Astrocyte of the spinal cord (primary cell): ENCODE measurements around the gene PPM1B.

ENCODE experiments used
- DNase-seq: peaks from one replicate; pipeline ENCODE4 v3.0.0; 2011; ENCODE audit warnings: low read depth, low spot score
- H3K4me3 ChIP-seq: 2 replicates; pipeline ENCODE4 v1.5.1; 2011; ENCODE audit warnings: low read depth, mild to moderate bottlenecking, low read length, moderate library complexity
- CTCF ChIP-seq: IDR thresholded peaks from 2 replicates; pipeline ENCODE4 v1.5.1; 2012; ENCODE audit warnings: low read depth, mild to moderate bottlenecking, low read length, inconsistent platforms
- in situ Hi-C: cut with HindIII; loops from 2 replicates; pipeline ENCODE4 v1.10.0; 2017; ENCODE audit warnings: low sequenced_read_pairs

The PPM1B gene

GRCh38 chr2:44269831-44270230 lies 101.2 kb downstream of the PPM1B start:
- no peak for TF ChIP-seq CTCF
- DNase-seq = no peak
- no peak overlapping the region for H3K4me3 ChIP-seq
- in situ Hi-C loops = no loop called here

- in situ Hi-C loops = no loop called here
- TF ChIP-seq CTCF = no peak
- no peak for DNase-seq
Measured at GRCh38 chr2:44271296-44271695, 102.6 kb downstream of the PPM1B start.

GRCh38 chr2:44273076-44273475 lies 104.4 kb downstream of the PPM1B start:
- DNase-seq = no peak
- no peak for TF ChIP-seq CTCF
- in situ Hi-C loops = no loop called here
- H3K4me3 ChIP-seq = no peak overlapping the region

More at GRCh38 chr2:44271296-44271695, 102.6 kb downstream of the PPM1B start:
- H3K4me3 ChIP-seq = no peak overlapping the region

- in situ Hi-C loops = no loop called here
- DNase-seq = no peak
- no peak for TF ChIP-seq CTCF
- H3K4me3 ChIP-seq = no peak overlapping the region
Measured at GRCh38 chr2:44273596-44273995, 104.9 kb downstream of the PPM1B start.

GRCh38 chr2:44275927-44276303 lies 107.2 kb downstream of the PPM1B start:
- peak; percentile 23 for DNase-seq
- TF ChIP-seq CTCF = no peak
- in situ Hi-C loops = no loop called here
- H3K4me3 ChIP-seq = no peak overlapping the region

- in situ Hi-C loops = no loop called here
Measured at GRCh38 chr2:44277541-44277940, 108.9 kb downstream of the PPM1B start.

More at GRCh38 chr2:44277541-44277940, 108.9 kb downstream of the PPM1B start:
- H3K4me3 ChIP-seq = no peak overlapping the region
- no peak for TF ChIP-seq CTCF
- no peak for DNase-seq
